ENCODE measurements around the gene TTC34. TPM values are rescaled to one million over a fixed set of nuclear protein-coding genes. Genes with fewer than 3 reads are reported as not detected.
A peak's percentile ranks its signal among the peaks of the same experiment; 100 is the strongest.

Gene TTC34
- total and polyA plus RNA-seq, 2 of the 13 experiments (the other 11 are each of a cell fraction or from before 2014, with no cell fraction given): 0.07 to 0.11 TPM

GRCh38 chr1:2611621-2612437 lies 189.7 kb downstream of the TTC34 start:
- CTCF ChIA-PET (ENCODE audit: low intra/inter-chr PET ratio, low total read pairs): no interaction called here
- no peaks in the 10 kb centered on the region for H4K20me1 ChIP-seq (ENCODE audit: insufficient read depth, low read length)
- POLR2A ChIA-PET: interaction anchor here (1.3 kb wide), 1 partner anchor 26 kb away, joined by 3 read pairs; no protein-coding TSS in a partner anchor
- FAIRE-seq (no peak), ATAC-seq (no peak; the same call in 2 of the 3 replicates), DNase-seq (ENCODE audit: low spot score) (no peak)
- H3K9me3 ChIP-seq (ENCODE audit: low read length): no peaks in the 10 kb centered on the region
- no peak overlapping the region for H3K4me3 ChIP-seq (replicated peaks in 1 of 3; ENCODE audit: insufficient read depth in 1 of 3, low read depth in 2 of 3, low read length in 3 of 3)
- H3K27ac ChIP-seq (ENCODE audit: extremely low read length, insufficient read depth, low read length): no peak overlapping the region
- H3K4me1 ChIP-seq (ENCODE audit: insufficient read depth, low read length): peaks cover 6% of the 10 kb centered on the region; the same call in 1 of the 2 replicates
- H3K4me2 ChIP-seq (ENCODE audit: low read depth, low read length): no peak overlapping the region
- in situ Hi-C loops (cut with HindIII; ENCODE audit: extremely low pct_ligation_motif_present, low pct_unique_long_range_greater_than_20kb) (no loop called here), intact Hi-C loops (cut with micrococcal nuclease; ENCODE audit: unreplicated experiment) (no loop called here)
- H3K79me2 ChIP-seq (ENCODE audit: insufficient read depth, low read length): no peaks in the 10 kb centered on the region
- BruUV-seq (replicated peaks): no TSS peak
- H3K36me3 ChIP-seq (replicated peaks in 1 of 2; ENCODE audit: control insufficient read depth in 1 of 2, insufficient read depth in 2 of 2, low read length in 2 of 2): no peaks in the 10 kb centered on the region
- peak; percentile 8 for TF ChIP-seq AGO1 (IDR thresholded peaks at IDR 0.05; ENCODE audit: low read depth, low read length, poor library complexity, severe bottlenecking)
- TF ChIP-seq RFX1 (IDR thresholded peaks at IDR 0.05): no peak
- no peak overlapping the region for H3K9ac ChIP-seq (ENCODE audit: insufficient read depth, low read depth, low read length)
- no peak overlapping the region for H2AFZ ChIP-seq (ENCODE audit: low read length)
- peaks cover 6 to 51% of the 10 kb centered on the region in 2 experiments; a peak in 4 of 5 replicates for H3K27me3 ChIP-seq (ENCODE audit: control insufficient read depth in 1 of 2, insufficient read depth in 2 of 2, low read length in 2 of 2)
- WGBS (ENCODE audit: low lambda C conversion rate): 33% methylated on average over 1 of the region's 19 CpGs

GRCh38 chr1:2611031-2611501 lies 190.4 kb downstream of the TTC34 start:
- Histone ChIP-seq H4K20me1 (ENCODE audit: insufficient read depth, low read length) (no peaks in the 10 kb centered on the region), H3K27ac (ENCODE audit: extremely low read length, insufficient read depth, low read length) (no peak overlapping the region), H3K4me3 (replicated peaks in 1 of 3; ENCODE audit: insufficient read depth in 1 of 3, low read depth in 2 of 3, low read length in 3 of 3) (no peak overlapping the region), H3K27me3 (ENCODE audit: control insufficient read depth in 1 of 2, insufficient read depth in 2 of 2, low read length in 2 of 2) (peaks cover 7 to 54% of the 10 kb centered on the region in 2 experiments; a peak in 4 of 5 replicates), H3K79me2 (ENCODE audit: insufficient read depth, low read length) (no peaks in the 10 kb centered on the region), H2AFZ (ENCODE audit: low read length) (no peak overlapping the region), H3K36me3 (replicated peaks in 1 of 2; ENCODE audit: control insufficient read depth in 1 of 2, insufficient read depth in 2 of 2, low read length in 2 of 2) (no peaks in the 10 kb centered on the region), H3K9ac (ENCODE audit: insufficient read depth, low read depth, low read length) (no peak overlapping the region), H3K9me3 (ENCODE audit: low read length) (no peaks in the 10 kb centered on the region), H3K4me1 (ENCODE audit: insufficient read depth, low read length) (peaks cover 6% of the 10 kb centered on the region; the same call in 1 of the 2 replicates), H3K4me2 (ENCODE audit: low read depth, low read length) (peak overlapping the region; percentile 18; the same call in 1 of the 2 replicates)
- in situ Hi-C loops (cut with HindIII; ENCODE audit: extremely low pct_ligation_motif_present, low pct_unique_long_range_greater_than_20kb) (no loop called here), intact Hi-C loops (cut with micrococcal nuclease; ENCODE audit: unreplicated experiment) (no loop called here)
- ATAC-seq (peak; percentile 62), FAIRE-seq (no peak), DNase-seq (ENCODE audit: low spot score) (no peak)
- POLR2A ChIA-PET: interaction anchor here (1.3 kb wide), 1 partner anchor 25 kb away, joined by 3 read pairs; no protein-coding TSS in a partner anchor
- CTCF ChIA-PET (ENCODE audit: low intra/inter-chr PET ratio, low total read pairs): no interaction called here
- BruUV-seq (replicated peaks): no TSS peak
- 9% methylated on average over 10 of the region's 24 CpGs for WGBS (ENCODE audit: low lambda C conversion rate)
- no peak for TF ChIP-seq MYPOP (CRISPR knock-in tag; IDR thresholded peaks at IDR 0.05)
- TF ChIP-seq GABPB1 (CRISPR knock-in tag; IDR thresholded peaks at IDR 0.05): peak; percentile 12; the same call in 1 of the 2 replicates
- peak; percentile 22; the same call in 1 of the 2 replicates for TF ChIP-seq PATZ1 (CRISPR knock-in tag; IDR thresholded peaks at IDR 0.05)
- peak; percentile 65; the same call in 1 of the 2 replicates for TF ChIP-seq AKNA (CRISPR knock-in tag; IDR thresholded peaks at IDR 0.05; ENCODE audit: borderline replicate concordance)
- peak; percentile 10 for TF ChIP-seq AGO1 (IDR thresholded peaks at IDR 0.05; ENCODE audit: low read depth, low read length, poor library complexity, severe bottlenecking)
- no peak for TF ChIP-seq THYN1 (CRISPR knock-in tag; IDR thresholded peaks at IDR 0.05; ENCODE audit: borderline replicate concordance, low read depth)

All from HepG2 (cell line).